Amniotic stem cell (primary cell): Measurements from ENCODE around the gene CNOT6L.
"Not testable (repeated sequence)": the region's sequence is repeated elsewhere in the genome, so short reads cannot be mapped to it uniquely, and the experiment has no call there.

Experiments used
- DNase-seq: peaks from one replicate; lab custom pipeline; 2025; lab: John Stamatoyannopoulos, UW

CNOT6L gene

GRCh38 chr4:77782102-77782835 lies 36.9 kb downstream of the CNOT6L start:
- DNase-seq = no peak

GRCh38 chr4:77780762-77781161 lies 38.4 kb downstream of the CNOT6L start:
- DNase-seq = not testable (repeated sequence)

GRCh38 chr4:77777135-77777807 lies 41.9 kb downstream of the CNOT6L start:
- DNase-seq = no peak

- no peak for DNase-seq
Observed at GRCh38 chr4:77776182-77777134, 42.7 kb downstream of the CNOT6L start.

GRCh38 chr4:77773101-77773500 lies 46.1 kb downstream of the CNOT6L start:
- no peak for DNase-seq

- no peak for DNase-seq
Observed at GRCh38 chr4:77771566-77771965, 47.6 kb downstream of the CNOT6L start.

- DNase-seq = no peak
Observed at GRCh38 chr4:77765720-77766119, 53.4 kb downstream of the CNOT6L start.

GRCh38 chr4:77762531-77762930 lies 56.6 kb downstream of the CNOT6L start:
- DNase-seq = no peak

- DNase-seq = no peak
Observed at GRCh38 chr4:77761595-77761994, 57.6 kb downstream of the CNOT6L start.

GRCh38 chr4:77758804-77759203 lies 60.4 kb downstream of the CNOT6L start:
- DNase-seq = no peak

GRCh38 chr4:77751764-77752163 lies 67.4 kb downstream of the CNOT6L start:
- DNase-seq = no peak

- DNase-seq = no peak
Observed at GRCh38 chr4:77745792-77746191, 73.4 kb downstream of the CNOT6L start.

GRCh38 chr4:77742054-77742453 lies 77.1 kb downstream of the CNOT6L start:
- DNase-seq = no peak

- no peak for DNase-seq
Observed at GRCh38 chr4:77740480-77740879, 78.7 kb downstream of the CNOT6L start.

- peak; percentile 1 for DNase-seq
Observed at GRCh38 chr4:77734928-77735327, 84.2 kb downstream of the CNOT6L start.

GRCh38 chr4:77731656-77732055 lies 87.5 kb downstream of the CNOT6L start:
- DNase-seq = no peak

GRCh38 chr4:77728420-77728819 lies 90.7 kb downstream of the CNOT6L start:
- no peak for DNase-seq

GRCh38 chr4:77721073-77721472 lies 98.1 kb downstream of the CNOT6L start:
- no peak for DNase-seq

GRCh38 chr4:77718500-77718899 lies 100.7 kb downstream of the CNOT6L start:
- DNase-seq = not testable (repeated sequence)

- no peak for DNase-seq
Observed at GRCh38 chr4:77715414-77716290, 103.5 kb downstream of the CNOT6L start.

- no peak for DNase-seq
Observed at GRCh38 chr4:77714514-77714913, 104.7 kb downstream of the CNOT6L start.
